ENCODE results near the gene ZGPAT. TPM values are rescaled to one million over a fixed set of nuclear protein-coding genes. Genes with fewer than 3 reads are reported as not detected.

ZGPAT gene
- total RNA-seq, 1 donor: 18.8 TPM

- no peak overlapping the region for H3K4me2 ChIP-seq (ENCODE audit: insufficient read depth, low read length)
- no peaks in the 10 kb centered on the region for H3K27me3 ChIP-seq (ENCODE audit: insufficient read depth, low read length)
- no peaks in the 10 kb centered on the region for H3K4me1 ChIP-seq (ENCODE audit: insufficient read depth, low read length)
- H2AFZ ChIP-seq (ENCODE audit: low read length): no peak overlapping the region
- no peak overlapping the region for H3K27ac ChIP-seq (ENCODE audit: low read depth, low read length)
- H3K36me3 ChIP-seq (ENCODE audit: insufficient read depth, low read length): peaks cover 8% of the 10 kb centered on the region
- H3K9me3 ChIP-seq (ENCODE audit: low read depth, low read length): no peaks in the 10 kb centered on the region
- no peak overlapping the region for H3K4me3 ChIP-seq (ENCODE audit: insufficient read depth, low read length)
- TF ChIP-seq CTCF (IDR thresholded peaks at IDR 0.05; ENCODE audit: extremely low read depth, low read depth, low read length): no peak
- H4K20me1 ChIP-seq (ENCODE audit: insufficient read depth, low read length): peaks cover 29% of the 10 kb centered on the region
- H3K79me2 ChIP-seq (ENCODE audit: insufficient read depth, low read length): peaks cover 36% of the 10 kb centered on the region
- DNase-seq (ENCODE audit: insufficient read length, low spot score, missing footprints): peak; percentile 44
These were observed 26.5 kb downstream of the ZGPAT start for GRCh38 chr20:63734111-63734945.

DNA sequence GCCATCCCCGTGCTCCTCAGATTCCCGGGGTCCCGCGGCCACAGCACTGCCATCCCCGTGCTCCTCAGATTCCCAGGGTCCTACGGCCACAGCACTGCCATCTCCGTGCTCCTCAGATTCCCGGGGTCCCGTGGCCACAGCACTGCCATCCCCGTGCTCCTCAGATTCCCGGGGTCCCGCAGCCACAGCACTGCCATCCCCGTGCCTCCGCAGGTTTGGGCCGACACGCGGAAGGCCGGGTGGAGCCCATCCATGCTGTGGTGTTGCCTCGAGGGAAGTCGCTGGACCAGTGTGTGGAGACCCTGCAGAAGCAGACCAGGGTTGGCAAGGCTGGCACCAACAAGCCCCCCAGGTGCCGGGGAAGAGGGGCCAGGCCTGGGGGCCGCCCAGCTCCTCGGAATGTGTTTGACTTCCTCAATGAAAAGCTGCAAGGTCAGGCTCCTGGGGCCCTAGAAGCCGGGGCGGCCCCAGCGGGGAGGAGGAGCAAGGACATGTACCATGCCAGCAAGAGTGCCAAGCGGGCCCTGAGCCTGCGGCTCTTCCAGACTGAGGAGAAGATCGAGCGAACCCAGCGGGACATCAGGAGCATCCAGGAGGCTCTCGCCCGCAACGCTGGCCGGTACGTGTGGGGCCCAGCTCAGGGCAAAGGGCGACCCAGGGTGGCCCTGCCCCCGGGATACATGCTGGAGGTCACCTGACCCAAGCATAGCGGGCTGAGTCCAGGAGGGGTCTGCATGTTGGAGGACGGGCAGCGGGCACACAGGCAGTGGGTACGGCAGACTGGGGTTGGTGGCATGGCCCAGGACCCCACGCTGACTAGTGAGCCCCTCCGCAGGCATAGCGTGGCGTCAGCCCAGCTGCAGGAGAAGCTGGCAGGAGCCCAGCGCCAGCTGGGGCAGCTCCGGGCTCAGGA lies 27.4 kb downstream of the ZGPAT start:
- Histone ChIP-seq H3K9me3 (ENCODE audit: low read depth, low read length) (no peaks in the 10 kb centered on the region), H3K27me3 (ENCODE audit: insufficient read depth, low read length) (no peaks in the 10 kb centered on the region), H3K4me2 (ENCODE audit: insufficient read depth, low read length) (no peak overlapping the region), H2AFZ (ENCODE audit: low read length) (no peak overlapping the region), H3K36me3 (ENCODE audit: insufficient read depth, low read length) (peaks cover 8% of the 10 kb centered on the region), H4K20me1 (ENCODE audit: insufficient read depth, low read length) (peaks cover 29% of the 10 kb centered on the region), H3K27ac (ENCODE audit: low read depth, low read length) (no peak overlapping the region), H3K4me1 (ENCODE audit: insufficient read depth, low read length) (no peaks in the 10 kb centered on the region), H3K79me2 (ENCODE audit: insufficient read depth, low read length) (peaks cover 28% of the 10 kb centered on the region), H3K4me3 (ENCODE audit: insufficient read depth, low read length) (no peak overlapping the region)
- no peak for TF ChIP-seq CTCF (IDR thresholded peaks at IDR 0.05; ENCODE audit: extremely low read depth, low read depth, low read length)
- DNase-seq (ENCODE audit: insufficient read length, low spot score, missing footprints): peak; percentile 88

GRCh38 chr20:63735859-63736718 lies 28.2 kb downstream of the ZGPAT start, which contains the start of gene LIME1:
TSS of gene LIME1 (plus strand) at chr20:63736664. CDS start at chr20:63737550, 886 bp downstream.
- DNase-seq (ENCODE audit: insufficient read length, low spot score, missing footprints): peak; percentile 83
- TF ChIP-seq CTCF (IDR thresholded peaks at IDR 0.05; ENCODE audit: extremely low read depth, low read depth, low read length): no peak
- Histone ChIP-seq H3K4me3 (ENCODE audit: insufficient read depth, low read length) (no peak within 1 kb of the TSS), H3K36me3 (ENCODE audit: insufficient read depth, low read length) (peaks cover 8% of the 10 kb centered on the region), H3K27ac (ENCODE audit: low read depth, low read length) (no peak within 1 kb of the TSS), H3K4me2 (ENCODE audit: insufficient read depth, low read length) (no peak within 1 kb of the TSS), H2AFZ (ENCODE audit: low read length) (no peak within 1 kb of the TSS), H4K20me1 (ENCODE audit: insufficient read depth, low read length) (peaks cover 32% of the 10 kb centered on the region), H3K27me3 (ENCODE audit: insufficient read depth, low read length) (no peaks in the 10 kb centered on the region), H3K9me3 (ENCODE audit: low read depth, low read length) (no peaks in the 10 kb centered on the region), H3K4me1 (ENCODE audit: insufficient read depth, low read length) (peaks cover 3% of the 10 kb centered on the region), H3K79me2 (ENCODE audit: insufficient read depth, low read length) (peaks cover 22% of the 10 kb centered on the region)

Data from osteoblast (primary cell).